Tibial nerve (tissue), 4 donors: Measurements from ENCODE around the gene MUC12.
"Not testable (repeated sequence)": the region's sequence is repeated elsewhere in the genome, so short reads cannot be mapped to it uniquely, and the experiment has no call there.

ENCODE experiments used
- EP300 ChIP-seq, 2 donors: sonication (generic); formaldehyde crosslinking; IDR thresholded peaks; one replicate each; pipeline ENCODE4 v1.6.1; 2017; ENCODE audit warnings: antibody characterized with exemption in 2 of 2, mild to moderate bottlenecking in 1 of 2
- POLR2A ChIP-seq, 2 donors: fragments of 450-650 bp; IDR thresholded peaks; one replicate each; pipeline ENCODE4 v1.6.1; 2017; ENCODE audit warnings: antibody characterized with exemption in 2 of 2, mild to moderate bottlenecking in 2 of 2, moderate library complexity in 2 of 2
- TF ChIP-seq, protein P1 (sequence below), 5 experiments: fragments of 200-600 bp in 3 of 5; fragments of 450-650 bp in 2 of 5; sonication (generic) in 3 of 5; IDR thresholded peaks; one replicate each; pipeline ENCODE4 v1.5.1; 2016 to 2019; ENCODE audit warnings: antibody characterized with exemption in 5 of 5, mild to moderate bottlenecking in 3 of 5, moderate library complexity in 2 of 5

DNA sequence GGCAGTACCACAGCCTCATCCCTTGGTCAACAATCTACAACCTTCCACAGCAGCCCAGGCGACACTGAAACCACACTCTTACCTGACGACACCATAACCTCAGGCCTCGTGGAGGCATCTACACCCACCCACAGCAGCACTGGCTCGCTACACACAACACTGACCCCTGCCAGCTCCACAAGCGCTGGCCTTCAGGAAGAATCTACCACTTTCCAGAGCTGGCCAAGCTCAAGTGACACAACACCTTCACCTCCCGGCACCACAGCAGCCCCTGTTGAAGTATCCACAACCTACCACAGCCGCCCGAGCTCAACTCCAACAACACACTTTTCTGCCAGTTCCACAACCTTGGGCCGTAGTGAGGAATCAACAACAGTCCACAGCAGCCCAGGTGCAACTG, 25.3 kb downstream of the MUC12 start:
- TF ChIP-seq, protein P1, sequence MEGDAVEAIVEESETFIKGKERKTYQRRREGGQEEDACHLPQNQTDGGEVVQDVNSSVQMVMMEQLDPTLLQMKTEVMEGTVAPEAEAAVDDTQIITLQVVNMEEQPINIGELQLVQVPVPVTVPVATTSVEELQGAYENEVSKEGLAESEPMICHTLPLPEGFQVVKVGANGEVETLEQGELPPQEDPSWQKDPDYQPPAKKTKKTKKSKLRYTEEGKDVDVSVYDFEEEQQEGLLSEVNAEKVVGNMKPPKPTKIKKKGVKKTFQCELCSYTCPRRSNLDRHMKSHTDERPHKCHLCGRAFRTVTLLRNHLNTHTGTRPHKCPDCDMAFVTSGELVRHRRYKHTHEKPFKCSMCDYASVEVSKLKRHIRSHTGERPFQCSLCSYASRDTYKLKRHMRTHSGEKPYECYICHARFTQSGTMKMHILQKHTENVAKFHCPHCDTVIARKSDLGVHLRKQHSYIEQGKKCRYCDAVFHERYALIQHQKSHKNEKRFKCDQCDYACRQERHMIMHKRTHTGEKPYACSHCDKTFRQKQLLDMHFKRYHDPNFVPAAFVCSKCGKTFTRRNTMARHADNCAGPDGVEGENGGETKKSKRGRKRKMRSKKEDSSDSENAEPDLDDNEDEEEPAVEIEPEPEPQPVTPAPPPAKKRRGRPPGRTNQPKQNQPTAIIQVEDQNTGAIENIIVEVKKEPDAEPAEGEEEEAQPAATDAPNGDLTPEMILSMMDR (IDR thresholded peaks at IDR 0.05) = not testable (repeated sequence)
- TF ChIP-seq POLR2A, EP300 (IDR thresholded peaks at IDR 0.05): not testable (repeated sequence)
